Measurements from ENCODE around the gene RPL10. TPM values are rescaled to one million over a fixed set of nuclear protein-coding genes. Genes with fewer than 3 reads are reported as not detected.

RPL10 gene
- total and polyA plus RNA-seq, 2 of the 13 experiments (the other 11 are each of a cell fraction or from before 2014, with no cell fraction given) = 2,381 to 4,713 TPM

GRCh38 chrX:154397888-154398667, at the start of gene RPL10 (continued):
- TF ChIP-seq, protein P1, sequence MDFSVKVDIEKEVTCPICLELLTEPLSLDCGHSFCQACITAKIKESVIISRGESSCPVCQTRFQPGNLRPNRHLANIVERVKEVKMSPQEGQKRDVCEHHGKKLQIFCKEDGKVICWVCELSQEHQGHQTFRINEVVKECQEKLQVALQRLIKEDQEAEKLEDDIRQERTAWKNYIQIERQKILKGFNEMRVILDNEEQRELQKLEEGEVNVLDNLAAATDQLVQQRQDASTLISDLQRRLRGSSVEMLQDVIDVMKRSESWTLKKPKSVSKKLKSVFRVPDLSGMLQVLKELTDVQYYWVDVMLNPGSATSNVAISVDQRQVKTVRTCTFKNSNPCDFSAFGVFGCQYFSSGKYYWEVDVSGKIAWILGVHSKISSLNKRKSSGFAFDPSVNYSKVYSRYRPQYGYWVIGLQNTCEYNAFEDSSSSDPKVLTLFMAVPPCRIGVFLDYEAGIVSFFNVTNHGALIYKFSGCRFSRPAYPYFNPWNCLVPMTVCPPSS (IDR thresholded peaks at IDR 0.05) = no peak
- peak; percentile 24; the same call in 1 of the 2 replicates for TF ChIP-seq KAT8 (CRISPR knock-in tag; IDR thresholded peaks at IDR 0.05)
- TF ChIP-seq BATF2 (CRISPR knock-in tag; IDR thresholded peaks at IDR 0.05) = peak; percentile 61; the same call in 1 of the 2 replicates
- peak; percentile 47; the same call in 1 of the 2 replicates for TF ChIP-seq NR2F2 (IDR thresholded peaks at IDR 0.05; ENCODE audit: borderline replicate concordance, low read depth)
- TF ChIP-seq ZNF780A (CRISPR knock-in tag; IDR thresholded peaks at IDR 0.05) = no peak
- TF ChIP-seq FOXA3 (CRISPR knock-in tag; IDR thresholded peaks at IDR 0.05) = no peak
- TF ChIP-seq HMGXB3 (CRISPR knock-in tag; IDR thresholded peaks at IDR 0.05; ENCODE audit: borderline replicate concordance) = no peak; the same call in 1 of the 2 replicates
- no peak for TF ChIP-seq ZNF263 (CRISPR knock-in tag; IDR thresholded peaks at IDR 0.05)
- TF ChIP-seq, protein P2, sequence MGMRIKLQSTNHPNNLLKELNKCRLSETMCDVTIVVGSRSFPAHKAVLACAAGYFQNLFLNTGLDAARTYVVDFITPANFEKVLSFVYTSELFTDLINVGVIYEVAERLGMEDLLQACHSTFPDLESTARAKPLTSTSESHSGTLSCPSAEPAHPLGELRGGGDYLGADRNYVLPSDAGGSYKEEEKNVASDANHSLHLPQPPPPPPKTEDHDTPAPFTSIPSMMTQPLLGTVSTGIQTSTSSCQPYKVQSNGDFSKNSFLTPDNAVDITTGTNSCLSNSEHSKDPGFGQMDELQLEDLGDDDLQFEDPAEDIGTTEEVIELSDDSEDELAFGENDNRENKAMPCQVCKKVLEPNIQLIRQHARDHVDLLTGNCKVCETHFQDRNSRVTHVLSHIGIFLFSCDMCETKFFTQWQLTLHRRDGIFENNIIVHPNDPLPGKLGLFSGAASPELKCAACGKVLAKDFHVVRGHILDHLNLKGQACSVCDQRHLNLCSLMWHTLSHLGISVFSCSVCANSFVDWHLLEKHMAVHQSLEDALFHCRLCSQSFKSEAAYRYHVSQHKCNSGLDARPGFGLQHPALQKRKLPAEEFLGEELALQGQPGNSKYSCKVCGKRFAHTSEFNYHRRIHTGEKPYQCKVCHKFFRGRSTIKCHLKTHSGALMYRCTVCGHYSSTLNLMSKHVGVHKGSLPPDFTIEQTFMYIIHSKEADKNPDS (CRISPR knock-in tag; IDR thresholded peaks at IDR 0.05) = no peak
- TF ChIP-seq ZNF230 (CRISPR knock-in tag; IDR thresholded peaks at IDR 0.05) = no peak
- TF ChIP-seq CEBPG (CRISPR knock-in tag; IDR thresholded peaks at IDR 0.05) = 0 out of 2 replicates have a peak, but pooled peaks have one; percentile 2
- no peak; the same call in 1 of the 2 replicates for TF ChIP-seq E2F1 (CRISPR knock-in tag; IDR thresholded peaks at IDR 0.05)
- TF ChIP-seq, protein P3, sequence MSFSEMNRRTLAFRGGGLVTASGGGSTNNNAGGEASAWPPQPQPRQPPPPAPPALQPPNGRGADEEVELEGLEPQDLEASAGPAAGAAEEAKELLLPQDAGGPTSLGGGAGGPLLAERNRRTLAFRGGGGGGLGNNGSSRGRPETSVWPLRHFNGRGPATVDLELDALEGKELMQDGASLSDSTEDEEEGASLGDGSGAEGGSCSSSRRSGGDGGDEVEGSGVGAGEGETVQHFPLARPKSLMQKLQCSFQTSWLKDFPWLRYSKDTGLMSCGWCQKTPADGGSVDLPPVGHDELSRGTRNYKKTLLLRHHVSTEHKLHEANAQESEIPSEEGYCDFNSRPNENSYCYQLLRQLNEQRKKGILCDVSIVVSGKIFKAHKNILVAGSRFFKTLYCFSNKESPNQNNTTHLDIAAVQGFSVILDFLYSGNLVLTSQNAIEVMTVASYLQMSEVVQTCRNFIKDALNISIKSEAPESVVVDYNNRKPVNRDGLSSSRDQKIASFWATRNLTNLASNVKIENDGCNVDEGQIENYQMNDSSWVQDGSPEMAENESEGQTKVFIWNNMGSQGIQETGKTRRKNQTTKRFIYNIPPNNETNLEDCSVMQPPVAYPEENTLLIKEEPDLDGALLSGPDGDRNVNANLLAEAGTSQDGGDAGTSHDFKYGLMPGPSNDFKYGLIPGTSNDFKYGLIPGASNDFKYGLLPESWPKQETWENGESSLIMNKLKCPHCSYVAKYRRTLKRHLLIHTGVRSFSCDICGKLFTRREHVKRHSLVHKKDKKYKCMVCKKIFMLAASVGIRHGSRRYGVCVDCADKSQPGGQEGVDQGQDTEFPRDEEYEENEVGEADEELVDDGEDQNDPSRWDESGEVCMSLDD (CRISPR knock-in tag; IDR thresholded peaks at IDR 0.05; ENCODE audit: borderline replicate concordance) = no peak
- no peak for TF ChIP-seq ZNF878 (CRISPR knock-in tag; IDR thresholded peaks at IDR 0.05)

Data from HepG2 (cell line).